Hepatocyte (in vitro differentiated cells): ENCODE results near the gene SF3B5. TPM values are rescaled to one million over a fixed set of nuclear protein-coding genes. Genes with fewer than 3 reads are reported as not detected.
"Not testable (repeated sequence)": the region's sequence is repeated elsewhere in the genome, so short reads cannot be mapped to it uniquely, and the experiment has no call there.

Experiments used
- DNase-seq: peaks from one replicate; pipeline ENCODE4 v3.0.0-alpha.2; 2016; ENCODE audit warnings: low spot score
- H2AFZ ChIP-seq: fragments of 200-600 bp; sonication (generic); 2 replicates; pipeline ENCODE4 v1.6.0; 2016; ENCODE audit warnings: antibody characterized with exemption, mild to moderate bottlenecking
- H3K27ac ChIP-seq: fragments of 200-600 bp; sonication (generic); 2 replicates; pipeline ENCODE4 v1.5.1; 2016; ENCODE audit warnings: mild to moderate bottlenecking
- H3K27me3 ChIP-seq: fragments of 200-600 bp; sonication (generic); 2 replicates; pipeline ENCODE4 v1.6.1; 2016
- H3K36me3 ChIP-seq: fragments of 200-600 bp; sonication (generic); replicated peaks from 2 replicates; pipeline ENCODE4 v1.5.1; 2016; ENCODE audit warnings: low read depth; ENCODE audit not compliant: insufficient read depth
- H3K4me1 ChIP-seq: fragments of 200-600 bp; sonication (generic); 2 replicates; pipeline ENCODE4 v1.5.1; 2016; ENCODE audit warnings: mild to moderate bottlenecking, moderate library complexity; ENCODE audit not compliant: insufficient read depth
- H3K4me2 ChIP-seq: fragments of 200-600 bp; sonication (generic); 2 replicates; pipeline ENCODE4 v1.6.0; 2016
- H3K4me3 ChIP-seq: fragments of 200-600 bp; sonication (generic); 2 replicates; pipeline ENCODE4 v1.5.1; 2016; ENCODE audit warnings: mild to moderate bottlenecking
- H3K79me2 ChIP-seq: fragments of 200-600 bp; sonication (generic); 2 replicates; pipeline ENCODE4 v1.6.0; 2017; ENCODE audit warnings: mild to moderate bottlenecking
- H3K9me2 ChIP-seq: fragments of 200-600 bp; sonication (generic); replicated peaks from 2 replicates; pipeline ENCODE4 v1.6.0; 2017; ENCODE audit warnings: mild to moderate bottlenecking; ENCODE audit not compliant: insufficient read depth
- H3K9me3 ChIP-seq: fragments of 200-600 bp; sonication (generic); 2 replicates; pipeline ENCODE4 v1.5.1; 2016; ENCODE audit warnings: low read depth, mild to moderate bottlenecking
- H4K20me1 ChIP-seq: fragments of 200-600 bp; sonication (generic); 2 replicates; pipeline ENCODE4 v1.6.0; 2016; ENCODE audit warnings: mild to moderate bottlenecking; ENCODE audit not compliant: insufficient read depth, poor library complexity, severe bottlenecking
- EZH2 ChIP-seq: fragments of 200-600 bp; sonication (generic); IDR thresholded peaks from 2 replicates; pipeline ENCODE4 v1.6.1; 2016; ENCODE audit warnings: antibody characterized with exemption, mild to moderate bottlenecking, borderline replicate concordance
- EZH2phosphoT487 ChIP-seq: fragments of 200-600 bp; sonication (generic); IDR thresholded peaks from one replicate; pipeline ENCODE4 v1.6.1; 2018; ENCODE audit warnings: antibody characterized with exemption, mild to moderate bottlenecking, low read depth, moderate library complexity; ENCODE audit not compliant: unreplicated experiment, severe bottlenecking
- WGBS: methylation state at CpG from one replicate; pipeline ENCODE4 v1.1.6; 2016; ENCODE audit warnings: low lambda C conversion rate; ENCODE audit errors: missing lambda C conversion rate; 5-methylcytosine and 5-hydroxymethylcytosine counted together
- polyA plus RNA-seq: library from polyadenylated mRNA; unstranded; fragments of >200 nt; fragmentation: Nextera tagmentation; extraction: Ambion mirVana; gene quantifications from 2 replicates; pipeline ENCODE4 v1.2.1, GENCODE V29; 2016
- total RNA-seq: library from RNA; depleted of rRNA; stranded (reverse); fragments of >200 nt; gene quantifications from 2 replicates; pipeline ENCODE4 v1.2.3, GENCODE V29; 2014
- TF ChIP-seq, protein P1 (sequence below): fragments of 200-600 bp; sonication (generic); IDR thresholded peaks from 2 replicates; pipeline ENCODE4 v1.5.1; 2016; ENCODE audit warnings: antibody characterized with exemption, mild to moderate bottlenecking; ENCODE audit not compliant: poor library complexity

Gene SF3B5
- total and polyA plus RNA-seq, 2 experiments from 2014 or later, result 147 to 155 TPM

DNA sequence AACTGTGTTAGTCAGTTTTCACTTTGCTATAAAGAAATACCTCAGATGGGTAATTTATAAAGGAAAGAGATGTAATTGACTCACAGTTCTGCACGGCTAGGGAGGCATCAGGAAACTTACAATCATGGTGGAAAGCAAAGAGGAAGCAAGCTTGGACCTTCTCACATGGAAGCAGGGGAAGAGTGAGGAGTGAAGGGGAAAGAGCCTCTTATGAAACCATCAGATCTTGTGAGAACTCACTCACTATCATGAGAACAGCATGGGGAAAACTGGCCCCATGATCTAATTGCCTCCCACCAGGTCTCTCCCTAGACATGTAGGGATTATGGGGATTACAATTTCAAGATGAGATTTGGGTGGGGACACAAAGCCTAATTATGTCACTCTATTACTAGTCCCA is 46.0 kb downstream of the SF3B5 start:
- 80% methylated on average over 1 of the region's 1 CpG for WGBS
- H3K4me2 ChIP-seq, result no peak overlapping the region
- no peak overlapping the region for H3K27ac ChIP-seq
- no peaks in the 10 kb centered on the region for H4K20me1 ChIP-seq
- no peaks in the 10 kb centered on the region for H3K27me3 ChIP-seq
- TF ChIP-seq, protein P1, sequence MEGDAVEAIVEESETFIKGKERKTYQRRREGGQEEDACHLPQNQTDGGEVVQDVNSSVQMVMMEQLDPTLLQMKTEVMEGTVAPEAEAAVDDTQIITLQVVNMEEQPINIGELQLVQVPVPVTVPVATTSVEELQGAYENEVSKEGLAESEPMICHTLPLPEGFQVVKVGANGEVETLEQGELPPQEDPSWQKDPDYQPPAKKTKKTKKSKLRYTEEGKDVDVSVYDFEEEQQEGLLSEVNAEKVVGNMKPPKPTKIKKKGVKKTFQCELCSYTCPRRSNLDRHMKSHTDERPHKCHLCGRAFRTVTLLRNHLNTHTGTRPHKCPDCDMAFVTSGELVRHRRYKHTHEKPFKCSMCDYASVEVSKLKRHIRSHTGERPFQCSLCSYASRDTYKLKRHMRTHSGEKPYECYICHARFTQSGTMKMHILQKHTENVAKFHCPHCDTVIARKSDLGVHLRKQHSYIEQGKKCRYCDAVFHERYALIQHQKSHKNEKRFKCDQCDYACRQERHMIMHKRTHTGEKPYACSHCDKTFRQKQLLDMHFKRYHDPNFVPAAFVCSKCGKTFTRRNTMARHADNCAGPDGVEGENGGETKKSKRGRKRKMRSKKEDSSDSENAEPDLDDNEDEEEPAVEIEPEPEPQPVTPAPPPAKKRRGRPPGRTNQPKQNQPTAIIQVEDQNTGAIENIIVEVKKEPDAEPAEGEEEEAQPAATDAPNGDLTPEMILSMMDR, result no peak
- no peaks in the 10 kb centered on the region for H3K9me3 ChIP-seq
- no peaks in the 10 kb centered on the region for H3K79me2 ChIP-seq
- no peaks in the 10 kb centered on the region for H3K9me2 ChIP-seq
- no peaks in the 10 kb centered on the region for H3K4me1 ChIP-seq
- DNase-seq, result no peak
- no peak overlapping the region for H3K4me3 ChIP-seq
- H3K36me3 ChIP-seq, result no peaks in the 10 kb centered on the region
- no peak overlapping the region for H2AFZ ChIP-seq

DNA sequence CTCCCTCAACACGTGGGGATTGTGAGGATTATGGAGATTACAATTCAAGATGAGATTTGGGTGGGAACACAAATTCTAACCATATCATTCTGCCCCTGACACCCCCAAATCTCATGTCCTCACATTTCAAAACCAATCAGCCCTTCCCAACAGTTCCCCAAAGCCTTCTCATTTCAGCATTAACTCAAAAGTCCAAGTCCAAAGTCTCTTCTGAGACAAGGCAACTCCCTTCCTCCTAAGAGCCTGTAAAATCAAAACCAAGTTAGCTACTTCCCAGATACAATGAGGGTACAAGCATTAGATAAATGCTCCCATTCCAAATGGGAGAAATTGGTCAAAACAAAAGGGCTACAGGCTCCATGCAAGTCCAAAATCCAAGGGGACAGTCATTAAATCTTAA is 47.7 kb downstream of the SF3B5 start:
- Histone ChIP-seq H3K9me3 (no peaks in the 10 kb centered on the region), H3K4me3 (no peak overlapping the region), H3K79me2 (no peaks in the 10 kb centered on the region), H3K4me1 (no peaks in the 10 kb centered on the region), H3K27ac (no peak overlapping the region), H4K20me1 (no peaks in the 10 kb centered on the region), H3K27me3 (no peaks in the 10 kb centered on the region), H3K36me3 (no peaks in the 10 kb centered on the region), H3K9me2 (no peaks in the 10 kb centered on the region), H2AFZ (no peak overlapping the region), H3K4me2 (no peak overlapping the region)
- TF ChIP-seq, protein P1, result no peak
- TF ChIP-seq EZH2phosphoT487 (no peak), EZH2 (no peak)
- DNase-seq, result no peak
- WGBS, result 65% methylated on average over 1 of the region's 1 CpG

DNA sequence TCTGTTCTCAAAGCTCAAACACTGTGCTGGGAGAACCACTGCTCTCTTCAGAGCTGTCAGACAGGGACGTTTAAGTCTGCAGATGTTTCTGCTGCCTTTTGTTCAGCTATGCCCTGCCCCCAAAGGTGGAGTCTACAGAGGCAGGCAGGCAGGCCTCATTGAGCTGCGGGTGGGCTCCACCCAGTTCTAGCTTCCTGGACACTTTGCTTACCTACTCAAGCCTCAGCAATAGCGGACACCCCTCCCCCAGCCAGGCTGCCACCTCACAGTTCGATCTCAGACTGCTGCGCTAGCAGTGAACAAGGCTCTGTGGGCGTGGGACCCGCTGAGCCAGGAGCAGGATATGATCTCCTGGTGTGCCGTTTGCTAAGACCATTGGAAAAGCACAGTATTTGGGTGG is 48.7 kb downstream of the SF3B5 start:
- not testable (repeated sequence) for H3K36me3 ChIP-seq, H3K79me2 ChIP-seq, H3K9me3 ChIP-seq, DNase-seq, H2AFZ ChIP-seq, H3K27me3 ChIP-seq, H3K9me2 ChIP-seq, H4K20me1 ChIP-seq, H3K27ac ChIP-seq, H3K4me3 ChIP-seq, H3K4me2 ChIP-seq, H3K4me1 ChIP-seq
- 80% methylated on average over 8 of the region's 8 CpGs for WGBS

DNA sequence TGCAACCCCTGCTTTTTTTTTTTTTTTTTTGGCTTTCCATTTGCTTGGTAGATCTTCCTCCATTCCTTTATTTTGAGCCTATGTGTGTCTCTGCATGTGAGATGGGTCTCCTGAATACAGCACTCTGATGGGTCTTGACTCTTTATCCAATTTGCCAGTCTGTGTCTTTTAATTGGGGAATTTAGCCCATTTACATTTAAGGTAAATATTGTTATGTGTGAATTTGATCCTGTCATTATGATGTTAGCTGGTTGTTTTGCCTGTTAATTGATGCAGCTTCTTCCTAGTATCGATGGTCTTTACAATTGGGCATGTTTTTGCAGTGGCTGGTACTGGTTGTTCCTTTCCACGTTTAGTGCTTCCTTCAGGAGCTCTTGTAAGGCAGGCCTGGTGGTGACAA is 50.4 kb downstream of the SF3B5 start:
- H3K4me3 ChIP-seq, H3K4me1 ChIP-seq, H3K36me3 ChIP-seq, H3K79me2 ChIP-seq, H3K9me3 ChIP-seq, H3K27me3 ChIP-seq, H3K27ac ChIP-seq, H4K20me1 ChIP-seq, H3K9me2 ChIP-seq, DNase-seq, H3K4me2 ChIP-seq, H2AFZ ChIP-seq: not testable (repeated sequence)
- WGBS, result 85% methylated on average over 2 of the region's 2 CpGs

Other genes with a start within 250 kb of the SF3B5 start
- not detected in 2 replicates for gene ZC2HC1B, start 231.1 kb downstream of the SF3B5 start, total RNA-seq
- not detected in 2 replicates for gene ZC2HC1B, start 231.1 kb downstream of the SF3B5 start, polyA plus RNA-seq
- gene PLAGL1, start 87.3 kb downstream of the SF3B5 start, total RNA-seq, result 38.9 and 48.6 TPM in 2 replicates
- gene PLAGL1, start 87.3 kb downstream of the SF3B5 start, polyA plus RNA-seq, result 88.9 and 96.1 TPM in 2 replicates
- 0.27 and 1.6 TPM in 2 replicates for gene STX11, start 54.9 kb upstream of the SF3B5 start, total RNA-seq
- 0.48 and 0.84 TPM in 2 replicates for gene STX11, start 54.9 kb upstream of the SF3B5 start, polyA plus RNA-seq
- 86.5 and 112 TPM in 2 replicates for gene UTRN, start 189.8 kb upstream of the SF3B5 start, total RNA-seq
- 33.1 and 54.0 TPM in 2 replicates for gene UTRN, start 189.8 kb upstream of the SF3B5 start, polyA plus RNA-seq